ENCODE results near the gene MRTO4. TPM values are rescaled to one million over a fixed set of nuclear protein-coding genes. Genes with fewer than 3 reads are reported as not detected.
"Not testable (repeated sequence)": the region's sequence is repeated elsewhere in the genome, so short reads cannot be mapped to it uniquely, and the experiment has no call there.

MRTO4 gene
- total RNA-seq, 2 donors from 2014 or later: 8.8 to 29.6 TPM

GRCh38 chr1:19268445-19268844, 16.8 kb downstream of the MRTO4 start:
- no peak for TF ChIP-seq CTCF (IDR thresholded peaks at IDR 0.05)
- Histone ChIP-seq H3K9me3 (no peaks in the 10 kb centered on the region), H3K27me3 (replicated peaks; ENCODE audit: insufficient read depth) (no peaks in the 10 kb centered on the region), H3K4me1 (ENCODE audit: control insufficient read depth in 1 of 2, low read depth in 2 of 2) (no peaks in the 10 kb centered on the region), H3K4me3 (no peak overlapping the region), H3K27ac (no peak overlapping the region), H3K36me3 (no peaks in the 10 kb centered on the region)
- no peak for DNase-seq (ENCODE audit: low spot score)
- ATAC-seq (ENCODE audit: insufficient number of reproducible peaks, low FRiP score, low read depth): no peak

GRCh38 chr1:19269427-19270342, 18.1 kb downstream of the MRTO4 start:
- not testable (repeated sequence) for ATAC-seq (ENCODE audit: insufficient number of reproducible peaks, low FRiP score, low read depth); H3K9me3 ChIP-seq; H3K4me3 ChIP-seq; H3K27ac ChIP-seq; DNase-seq (ENCODE audit: low spot score); H3K4me1 ChIP-seq (ENCODE audit: control insufficient read depth in 1 of 2, low read depth in 2 of 2); H3K27me3 ChIP-seq (replicated peaks; ENCODE audit: insufficient read depth); H3K36me3 ChIP-seq

GRCh38 chr1:19270343-19270730, 18.7 kb downstream of the MRTO4 start:
- H3K36me3 ChIP-seq; DNase-seq (ENCODE audit: low spot score); H3K27ac ChIP-seq; H3K27me3 ChIP-seq (replicated peaks; ENCODE audit: insufficient read depth); ATAC-seq (ENCODE audit: insufficient number of reproducible peaks, low FRiP score, low read depth); H3K4me3 ChIP-seq; H3K4me1 ChIP-seq (ENCODE audit: control insufficient read depth in 1 of 2, low read depth in 2 of 2); H3K9me3 ChIP-seq: not testable (repeated sequence)

GRCh38 chr1:19272064-19272463, 20.5 kb downstream of the MRTO4 start:
- Histone ChIP-seq H3K9me3 (no peaks in the 10 kb centered on the region), H3K4me3 (no peak overlapping the region), H3K4me1 (ENCODE audit: control insufficient read depth in 1 of 2, low read depth in 2 of 2) (no peaks in the 10 kb centered on the region), H3K36me3 (no peaks in the 10 kb centered on the region), H3K27me3 (replicated peaks; ENCODE audit: insufficient read depth) (no peaks in the 10 kb centered on the region), H3K27ac (no peak overlapping the region)
- no peak for DNase-seq (ENCODE audit: low spot score)
- no peak for ATAC-seq (ENCODE audit: insufficient number of reproducible peaks, low FRiP score, low read depth)
- no peak for TF ChIP-seq CTCF (IDR thresholded peaks at IDR 0.05)

GRCh38 chr1:19273106-19273843, 21.7 kb downstream of the MRTO4 start:
- H3K4me1 ChIP-seq (ENCODE audit: control insufficient read depth in 1 of 2, low read depth in 2 of 2): no peaks in the 10 kb centered on the region
- H3K36me3 ChIP-seq: no peaks in the 10 kb centered on the region
- no peak for TF ChIP-seq CTCF (IDR thresholded peaks at IDR 0.05)
- ATAC-seq (ENCODE audit: insufficient number of reproducible peaks, low FRiP score, low read depth) (no peak), DNase-seq (ENCODE audit: low spot score) (no peak)
- no peak overlapping the region for H3K4me3 ChIP-seq
- H3K9me3 ChIP-seq: no peaks in the 10 kb centered on the region
- H3K27ac ChIP-seq: no peak overlapping the region
- no peaks in the 10 kb centered on the region for H3K27me3 ChIP-seq (replicated peaks; ENCODE audit: insufficient read depth)

GRCh38 chr1:19273844-19274531, 22.4 kb downstream of the MRTO4 start:
- not testable (repeated sequence) for DNase-seq (ENCODE audit: low spot score); H3K27ac ChIP-seq; ATAC-seq (ENCODE audit: insufficient number of reproducible peaks, low FRiP score, low read depth)

More at GRCh38 chr1:19273844-19274531, 22.4 kb downstream of the MRTO4 start:
- not testable (repeated sequence) for H3K4me1 ChIP-seq (ENCODE audit: control insufficient read depth in 1 of 2, low read depth in 2 of 2); H3K36me3 ChIP-seq; H3K27me3 ChIP-seq (replicated peaks; ENCODE audit: insufficient read depth); H3K9me3 ChIP-seq
- H3K4me3 ChIP-seq: peak overlapping the region; percentile 35
